ENCODE measurements around the gene LRIG1.
A peak's percentile ranks its signal among the peaks of the same experiment; 100 is the strongest.

LRIG1 gene

DNA sequence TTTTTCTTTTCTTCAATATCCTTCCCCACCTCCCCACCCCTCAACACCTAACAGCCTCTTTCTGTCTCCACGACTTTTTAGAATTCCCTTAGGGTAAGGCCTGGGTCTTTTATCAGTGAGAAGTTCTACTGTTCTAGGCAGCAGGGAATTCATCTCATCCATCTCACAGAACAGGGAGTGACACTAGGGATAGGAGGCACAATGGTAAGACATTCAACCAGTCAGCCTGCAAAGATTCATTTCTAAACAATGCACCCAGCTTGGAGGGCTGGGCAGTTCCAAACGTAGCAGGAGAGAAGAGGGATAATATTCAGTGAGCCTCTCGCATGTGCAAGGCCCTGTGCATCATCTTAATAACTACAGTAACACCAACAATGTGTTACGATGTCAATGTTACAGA, 43.6 kb downstream of the LRIG1 start:
- Histone ChIP-seq H3K36me3 (ENCODE audit: control insufficient read depth, low read length) (peaks cover 98% of the 10 kb centered on the region), H3K9me3 (ENCODE audit: control insufficient read depth, insufficient read depth, low read length) (no peaks in the 10 kb centered on the region), H3K4me1 (ENCODE audit: control insufficient read depth, low read length) (peaks cover 54% of the 10 kb centered on the region), H3K79me2 (ENCODE audit: control insufficient read depth, low read length) (peaks cover 100% of the 10 kb centered on the region), H3K27ac (ENCODE audit: low read depth, low read length) (no peak overlapping the region), H3K27me3 (ENCODE audit: control insufficient read depth, low read length) (no peaks in the 10 kb centered on the region), H3K4me2 (ENCODE audit: low read length) (no peak overlapping the region), H3K9me2 (replicated peaks; ENCODE audit: control insufficient read depth, low read length) (no peaks in the 10 kb centered on the region), H3K4me3 (ENCODE audit: low read length) (no peak overlapping the region), H4K20me1 (ENCODE audit: control insufficient read depth, insufficient read depth, low read depth, low read length) (peaks cover 19% of the 10 kb centered on the region; the same call in 1 of the 2 replicates), H3F3A (ENCODE audit: control insufficient read depth, insufficient read depth) (no peaks in the 10 kb centered on the region)
- TF ChIP-seq EZH2phosphoT487 (IDR thresholded peaks at IDR 0.05; ENCODE audit: borderline replicate concordance, low read length): no peak
- TF ChIP-seq, protein P1, sequence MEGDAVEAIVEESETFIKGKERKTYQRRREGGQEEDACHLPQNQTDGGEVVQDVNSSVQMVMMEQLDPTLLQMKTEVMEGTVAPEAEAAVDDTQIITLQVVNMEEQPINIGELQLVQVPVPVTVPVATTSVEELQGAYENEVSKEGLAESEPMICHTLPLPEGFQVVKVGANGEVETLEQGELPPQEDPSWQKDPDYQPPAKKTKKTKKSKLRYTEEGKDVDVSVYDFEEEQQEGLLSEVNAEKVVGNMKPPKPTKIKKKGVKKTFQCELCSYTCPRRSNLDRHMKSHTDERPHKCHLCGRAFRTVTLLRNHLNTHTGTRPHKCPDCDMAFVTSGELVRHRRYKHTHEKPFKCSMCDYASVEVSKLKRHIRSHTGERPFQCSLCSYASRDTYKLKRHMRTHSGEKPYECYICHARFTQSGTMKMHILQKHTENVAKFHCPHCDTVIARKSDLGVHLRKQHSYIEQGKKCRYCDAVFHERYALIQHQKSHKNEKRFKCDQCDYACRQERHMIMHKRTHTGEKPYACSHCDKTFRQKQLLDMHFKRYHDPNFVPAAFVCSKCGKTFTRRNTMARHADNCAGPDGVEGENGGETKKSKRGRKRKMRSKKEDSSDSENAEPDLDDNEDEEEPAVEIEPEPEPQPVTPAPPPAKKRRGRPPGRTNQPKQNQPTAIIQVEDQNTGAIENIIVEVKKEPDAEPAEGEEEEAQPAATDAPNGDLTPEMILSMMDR (IDR thresholded peaks at IDR 0.05; ENCODE audit: low read depth, low read length, poor library complexity, severe bottlenecking): no peak

DNA sequence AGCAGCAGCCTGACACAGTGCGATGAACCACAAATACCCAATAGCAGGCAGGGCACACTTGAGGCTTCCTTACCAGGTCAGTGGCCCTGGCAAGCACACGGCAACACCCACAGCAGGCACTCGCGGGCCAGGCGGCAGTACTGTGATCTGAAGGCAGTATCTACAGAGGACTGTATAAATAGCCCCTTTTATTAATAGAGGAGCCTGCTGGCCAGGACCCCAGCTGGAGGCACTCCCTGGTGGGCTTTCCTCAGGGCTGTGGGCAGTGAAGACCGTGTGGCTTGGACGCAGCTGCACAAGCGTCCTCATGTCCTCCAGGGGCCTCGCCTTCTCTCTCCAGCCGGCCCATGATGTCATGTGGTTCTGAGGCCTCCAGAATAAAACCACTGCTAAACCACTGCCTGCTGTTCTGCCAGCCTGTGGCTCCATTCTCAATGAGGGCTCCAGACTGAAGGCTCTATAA, 44.1 kb downstream of the LRIG1 start:
- no peak overlapping the region for H3K27ac ChIP-seq (ENCODE audit: low read depth, low read length)
- peaks cover 51% of the 10 kb centered on the region for H3K4me1 ChIP-seq (ENCODE audit: control insufficient read depth, low read length)
- H3K4me3 ChIP-seq (ENCODE audit: low read length): no peak overlapping the region
- no peaks in the 10 kb centered on the region for H3K9me3 ChIP-seq (ENCODE audit: control insufficient read depth, insufficient read depth, low read length)
- H3K9me2 ChIP-seq (replicated peaks; ENCODE audit: control insufficient read depth, low read length): no peaks in the 10 kb centered on the region
- no peaks in the 10 kb centered on the region for H3K27me3 ChIP-seq (ENCODE audit: control insufficient read depth, low read length)
- H4K20me1 ChIP-seq (ENCODE audit: control insufficient read depth, insufficient read depth, low read depth, low read length): peaks cover 21% of the 10 kb centered on the region; the same call in 1 of the 2 replicates
- TF ChIP-seq, protein P1 (IDR thresholded peaks at IDR 0.05; ENCODE audit: low read depth, low read length, poor library complexity, severe bottlenecking): no peak
- no peak for TF ChIP-seq EZH2phosphoT487 (IDR thresholded peaks at IDR 0.05; ENCODE audit: borderline replicate concordance, low read length)
- H3F3A ChIP-seq (ENCODE audit: control insufficient read depth, insufficient read depth): no peaks in the 10 kb centered on the region
- no peak overlapping the region for H3K4me2 ChIP-seq (ENCODE audit: low read length)
- peaks cover 100% of the 10 kb centered on the region for H3K79me2 ChIP-seq (ENCODE audit: control insufficient read depth, low read length)
- peaks cover 98% of the 10 kb centered on the region for H3K36me3 ChIP-seq (ENCODE audit: control insufficient read depth, low read length)

DNA sequence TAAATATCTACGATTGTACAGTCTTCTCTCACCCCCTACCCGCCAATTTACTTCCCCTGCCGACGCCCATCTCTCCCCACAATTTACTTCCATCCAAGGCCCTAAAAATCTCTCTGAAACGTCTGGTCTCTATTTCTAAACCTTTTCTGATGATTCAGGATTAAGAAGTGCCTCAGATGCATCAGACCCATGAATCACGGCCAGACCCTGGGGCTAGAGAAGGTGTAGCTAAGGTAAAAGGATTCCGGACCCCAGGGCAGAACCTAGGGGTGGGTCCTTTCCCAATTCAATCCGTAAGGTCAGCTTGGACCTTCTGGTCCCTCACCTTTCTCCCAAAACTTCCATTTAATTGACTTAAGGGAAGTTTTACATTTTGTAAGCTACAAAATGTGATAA, 46.4 kb downstream of the LRIG1 start:
- no peak for TF ChIP-seq EZH2phosphoT487 (IDR thresholded peaks at IDR 0.05; ENCODE audit: borderline replicate concordance, low read length)
- TF ChIP-seq, protein P1 (IDR thresholded peaks at IDR 0.05; ENCODE audit: low read depth, low read length, poor library complexity, severe bottlenecking): no peak
- no peak overlapping the region for H3K27ac ChIP-seq (ENCODE audit: low read depth, low read length)
- no peaks in the 10 kb centered on the region for H3K27me3 ChIP-seq (ENCODE audit: control insufficient read depth, low read length)
- no peak overlapping the region for H3K4me3 ChIP-seq (ENCODE audit: low read length)
- H3K4me2 ChIP-seq (ENCODE audit: low read length): peak overlapping the region; percentile 18; the same call in 1 of the 2 replicates
- H3K36me3 ChIP-seq (ENCODE audit: control insufficient read depth, low read length): peaks cover 98% of the 10 kb centered on the region
- H3K79me2 ChIP-seq (ENCODE audit: control insufficient read depth, low read length): peaks cover 100% of the 10 kb centered on the region
- peaks cover 26% of the 10 kb centered on the region; the same call in 1 of the 2 replicates for H4K20me1 ChIP-seq (ENCODE audit: control insufficient read depth, insufficient read depth, low read depth, low read length)
- no peaks in the 10 kb centered on the region for H3K9me3 ChIP-seq (ENCODE audit: control insufficient read depth, insufficient read depth, low read length)
- no peaks in the 10 kb centered on the region for H3F3A ChIP-seq (ENCODE audit: control insufficient read depth, insufficient read depth)
- H3K4me1 ChIP-seq (ENCODE audit: control insufficient read depth, low read length): peaks cover 49% of the 10 kb centered on the region
- no peaks in the 10 kb centered on the region for H3K9me2 ChIP-seq (replicated peaks; ENCODE audit: control insufficient read depth, low read length)
